Astrocyte (in vitro differentiated cells and primary cell): Measurements from ENCODE around the gene WDR5. TPM values are rescaled to one million over a fixed set of nuclear protein-coding genes. Genes with fewer than 3 reads are reported as not detected.

Experiments
- DNase-seq: peaks from one replicate; pipeline ENCODE4 v3.0.0-alpha.2; 2010; ENCODE audit warnings: low read depth
- FAIRE-seq: peaks from 2 replicates; lab custom pipeline; 2011; peaks lifted over from hg19 to GRCh38; lab: Jason Lieb, UNC
- H2AFZ ChIP-seq: 2 replicates; pipeline ENCODE4 v1.6.0; 2012; ENCODE audit warnings: low read depth, low read length, inconsistent platforms
- H3K27ac ChIP-seq: 2 replicates; pipeline ENCODE4 v1.5.1; 2011; ENCODE audit warnings: low read depth, low read length, inconsistent platforms
- H3K27me3 ChIP-seq: 2 replicates; pipeline ENCODE4 v1.6.0; 2011; ENCODE audit warnings: low read length, inconsistent platforms; ENCODE audit not compliant: insufficient read depth
- H3K36me3 ChIP-seq: 2 replicates; pipeline ENCODE4 v1.5.1; 2011; ENCODE audit warnings: low read length, inconsistent platforms; ENCODE audit not compliant: insufficient read depth
- H3K4me1 ChIP-seq: 2 replicates; pipeline ENCODE4 v1.5.1; 2011; ENCODE audit warnings: low read length, inconsistent platforms; ENCODE audit not compliant: insufficient read depth
- H3K4me2 ChIP-seq: 2 replicates; pipeline ENCODE4 v1.6.0; 2012; ENCODE audit warnings: low read length, inconsistent platforms
- H3K4me3 ChIP-seq: 2 replicates; pipeline ENCODE4 v1.5.1; 2011; ENCODE audit warnings: low read depth, mild to moderate bottlenecking, low read length, inconsistent platforms; ENCODE audit not compliant: insufficient read depth
- H3K79me2 ChIP-seq: 2 replicates; pipeline ENCODE4 v1.6.0; 2012; ENCODE audit warnings: mild to moderate bottlenecking, low read length, inconsistent platforms; ENCODE audit not compliant: insufficient read depth
- H3K9ac ChIP-seq: 2 replicates; pipeline ENCODE4 v1.6.0; 2012; ENCODE audit warnings: mild to moderate bottlenecking, low read length, inconsistent platforms
- H3K9me3 ChIP-seq: 2 replicates; pipeline ENCODE4 v1.5.1; 2012; ENCODE audit warnings: low read depth, mild to moderate bottlenecking, low read length, inconsistent platforms; ENCODE audit not compliant: insufficient read depth
- H4K20me1 ChIP-seq: 2 replicates; pipeline ENCODE4 v1.6.0; 2012; ENCODE audit warnings: low read length, inconsistent platforms; ENCODE audit not compliant: insufficient read depth
- H3K27ac Mint-ChIP-seq: one replicate; pipeline ENCODE4 v1.8.0; 2021; ENCODE audit warnings: mild to moderate bottlenecking, mixed read lengths; ENCODE audit not compliant: unreplicated experiment
- H3K27me3 Mint-ChIP-seq: one replicate; pipeline ENCODE4 v1.8.0; 2021; ENCODE audit warnings: low read depth, mixed read lengths; ENCODE audit not compliant: unreplicated experiment
- H3K36me3 Mint-ChIP-seq: one replicate; pipeline ENCODE4 v1.8.0; 2021; ENCODE audit warnings: low read depth, mixed read lengths; ENCODE audit not compliant: unreplicated experiment
- H3K4me1 Mint-ChIP-seq: one replicate; pipeline ENCODE4 v1.8.0; 2021; ENCODE audit warnings: low read depth, mixed read lengths; ENCODE audit not compliant: unreplicated experiment
- H3K4me3 Mint-ChIP-seq: one replicate; pipeline ENCODE4 v1.8.0; 2021; ENCODE audit warnings: mild to moderate bottlenecking, moderate library complexity, mixed read lengths; ENCODE audit not compliant: unreplicated experiment
- H3K9me3 Mint-ChIP-seq: one replicate; pipeline ENCODE4 v1.8.0; 2021; ENCODE audit warnings: mild to moderate bottlenecking, mixed read lengths; ENCODE audit not compliant: unreplicated experiment
- EZH2 ChIP-seq: IDR thresholded peaks from 2 replicates; pipeline ENCODE4 v1.6.1; 2012; ENCODE audit warnings: mild to moderate bottlenecking, low read length, inconsistent platforms; ENCODE audit not compliant: insufficient read depth
- total RNA-seq: library from RNA; stranded (reverse); gene quantifications from 2 replicates; pipeline ENCODE4 v1.2.1, GENCODE V29; 2021
- TF ChIP-seq, protein P1 (sequence below): IDR thresholded peaks from 2 replicates; pipeline ENCODE4 v1.5.1; 2011; ENCODE audit warnings: low read depth, mild to moderate bottlenecking, inconsistent platforms, low read length, moderate library complexity; ENCODE audit not compliant: insufficient read depth

Gene WDR5
- total RNA-seq, 1 donor from 2014 or later: 28.1 TPM

DNA sequence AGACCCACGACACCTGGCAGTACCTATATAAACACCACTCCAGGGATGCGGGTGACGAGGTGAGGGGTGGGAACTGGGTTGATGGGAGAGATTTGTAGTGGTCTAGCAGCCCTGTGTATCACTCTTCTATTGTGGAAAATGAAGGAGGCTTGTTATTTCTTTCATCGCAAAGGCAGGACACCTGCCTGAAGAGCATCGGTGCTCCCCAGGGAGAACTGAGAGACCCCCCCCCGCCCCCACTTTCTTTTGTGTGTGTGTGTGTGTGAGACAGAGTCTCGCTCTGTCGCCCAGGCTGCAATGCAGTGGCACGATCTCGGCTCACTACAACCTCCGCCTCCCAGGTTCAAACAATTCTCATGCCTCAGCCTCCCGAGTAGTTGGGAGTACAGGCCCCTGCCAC, 8.3 kb upstream of the WDR5 start:
- Mint-ChIP-seq H3K9me3 (no peaks in the 10 kb centered on the region), H3K36me3 (no peaks in the 10 kb centered on the region), H3K27ac (no peak overlapping the region), H3K27me3 (peaks cover 18% of the 10 kb centered on the region), H3K4me1 (peaks cover 3% of the 10 kb centered on the region), H3K4me3 (no peak overlapping the region)
- Histone ChIP-seq H3K9ac (no peak overlapping the region), H3K27ac (no peak overlapping the region), H3K4me2 (no peak overlapping the region), H3K4me3 (no peak overlapping the region), H3K27me3 (peaks cover 5% of the 10 kb centered on the region), H4K20me1 (no peaks in the 10 kb centered on the region), H3K9me3 (no peaks in the 10 kb centered on the region), H3K4me1 (no peaks in the 10 kb centered on the region), H2AFZ (no peak overlapping the region), H3K36me3 (no peaks in the 10 kb centered on the region), H3K79me2 (no peaks in the 10 kb centered on the region)
- DNase-seq (no peak), FAIRE-seq (no peak)
- TF ChIP-seq, protein P1, sequence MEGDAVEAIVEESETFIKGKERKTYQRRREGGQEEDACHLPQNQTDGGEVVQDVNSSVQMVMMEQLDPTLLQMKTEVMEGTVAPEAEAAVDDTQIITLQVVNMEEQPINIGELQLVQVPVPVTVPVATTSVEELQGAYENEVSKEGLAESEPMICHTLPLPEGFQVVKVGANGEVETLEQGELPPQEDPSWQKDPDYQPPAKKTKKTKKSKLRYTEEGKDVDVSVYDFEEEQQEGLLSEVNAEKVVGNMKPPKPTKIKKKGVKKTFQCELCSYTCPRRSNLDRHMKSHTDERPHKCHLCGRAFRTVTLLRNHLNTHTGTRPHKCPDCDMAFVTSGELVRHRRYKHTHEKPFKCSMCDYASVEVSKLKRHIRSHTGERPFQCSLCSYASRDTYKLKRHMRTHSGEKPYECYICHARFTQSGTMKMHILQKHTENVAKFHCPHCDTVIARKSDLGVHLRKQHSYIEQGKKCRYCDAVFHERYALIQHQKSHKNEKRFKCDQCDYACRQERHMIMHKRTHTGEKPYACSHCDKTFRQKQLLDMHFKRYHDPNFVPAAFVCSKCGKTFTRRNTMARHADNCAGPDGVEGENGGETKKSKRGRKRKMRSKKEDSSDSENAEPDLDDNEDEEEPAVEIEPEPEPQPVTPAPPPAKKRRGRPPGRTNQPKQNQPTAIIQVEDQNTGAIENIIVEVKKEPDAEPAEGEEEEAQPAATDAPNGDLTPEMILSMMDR: no peak
- no peak for TF ChIP-seq EZH2

DNA sequence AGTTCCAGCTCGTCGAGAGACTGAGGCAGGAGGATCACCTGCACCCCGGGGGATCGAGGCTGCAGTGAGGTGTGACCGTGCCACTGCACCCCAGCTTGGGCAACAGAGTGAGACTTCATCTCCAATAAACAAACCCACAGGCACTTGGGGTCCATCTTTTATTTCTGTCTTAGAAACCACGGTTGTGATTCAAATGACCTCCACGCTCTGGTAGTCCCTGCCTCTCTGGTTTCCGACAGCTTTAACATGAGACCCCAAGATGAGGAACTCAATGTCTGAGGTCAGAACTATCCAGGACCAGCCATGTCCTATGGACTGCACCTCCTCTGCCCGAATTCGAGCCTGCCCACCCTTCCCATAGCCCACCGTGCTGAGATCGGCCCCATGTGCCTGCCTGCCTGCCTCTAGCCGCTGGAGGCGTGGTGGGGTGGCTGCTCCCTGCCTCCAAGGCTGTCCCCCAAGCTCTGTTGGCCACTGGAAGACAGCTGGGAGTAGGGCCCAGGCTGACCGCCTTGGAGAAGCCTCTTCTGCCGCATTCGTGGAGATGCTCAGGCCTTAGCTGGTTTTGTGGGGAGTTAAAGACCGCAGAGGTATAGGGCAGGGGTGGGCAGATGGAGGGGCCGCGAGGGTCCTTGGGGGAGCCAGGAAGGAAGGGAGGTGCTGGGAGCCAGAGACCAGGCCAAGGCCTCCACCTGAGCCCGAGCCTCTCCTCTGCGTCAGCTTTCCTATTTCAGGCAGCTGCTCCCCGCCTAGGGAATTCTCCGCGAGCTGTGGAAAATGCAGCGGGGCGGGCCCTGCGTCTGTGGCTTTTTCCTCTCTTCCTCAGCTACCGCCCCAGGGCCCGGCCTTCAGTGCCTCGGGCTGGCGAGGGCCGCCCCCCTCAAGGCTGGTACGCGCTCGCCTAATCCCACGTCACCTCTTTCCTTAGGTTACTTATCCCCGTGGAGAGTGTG, 6.9 kb upstream of the WDR5 start:
- H3K27ac ChIP-seq: no peak overlapping the region
- H3K9ac ChIP-seq: no peak overlapping the region
- TF ChIP-seq EZH2: no peak
- TF ChIP-seq, protein P1: no peak
- Mint-ChIP-seq H3K27me3 (peaks cover 18% of the 10 kb centered on the region), H3K27ac (no peak overlapping the region), H3K9me3 (no peaks in the 10 kb centered on the region), H3K4me3 (no peak overlapping the region), H3K36me3 (no peaks in the 10 kb centered on the region), H3K4me1 (peaks cover 3% of the 10 kb centered on the region)
- H2AFZ ChIP-seq: no peak overlapping the region
- no peaks in the 10 kb centered on the region for H3K79me2 ChIP-seq
- no peaks in the 10 kb centered on the region for H3K9me3 ChIP-seq
- H4K20me1 ChIP-seq: no peaks in the 10 kb centered on the region
- DNase-seq (no peak), FAIRE-seq (no peak)
- no peaks in the 10 kb centered on the region for H3K36me3 ChIP-seq
- H3K4me3 ChIP-seq: no peak overlapping the region
- no peak overlapping the region for H3K4me2 ChIP-seq
- H3K27me3 ChIP-seq: peaks cover 5% of the 10 kb centered on the region
- H3K4me1 ChIP-seq: no peaks in the 10 kb centered on the region
